KMS-11 (cell line): Measurements from ENCODE around the gene RAPGEF6.

Experiments used
- H2AFZ ChIP-seq: fragments of 200-600 bp; sonication (generic); 2 replicates; pipeline ENCODE4 v1.6.1; 2016; ENCODE audit warnings: antibody characterized with exemption, mixed run types, low read depth
- H3K27ac ChIP-seq: fragments of 200-600 bp; sonication (generic); 2 replicates; pipeline ENCODE4 v1.6.1; 2016; ENCODE audit warnings: mild to moderate bottlenecking, mixed run types
- H3K27me3 ChIP-seq: fragments of 200-600 bp; sonication (generic); 2 replicates; pipeline ENCODE4 v1.6.1; 2017; ENCODE audit warnings: mild to moderate bottlenecking, low read depth, mixed run types, moderate library complexity; ENCODE audit not compliant: insufficient read depth
- H3K36me3 ChIP-seq: fragments of 200-600 bp; sonication (generic); 2 replicates; pipeline ENCODE4 v1.6.1; 2017; ENCODE audit warnings: mild to moderate bottlenecking, mixed run types; ENCODE audit not compliant: insufficient read depth
- H3K4me1 ChIP-seq: fragments of 200-600 bp; sonication (generic); 2 replicates; pipeline ENCODE4 v1.6.1; 2016; ENCODE audit warnings: mild to moderate bottlenecking, low read depth, mixed run types; ENCODE audit not compliant: poor library complexity, severe bottlenecking
- H3K4me2 ChIP-seq: fragments of 200-600 bp; sonication (generic); 2 replicates; pipeline ENCODE4 v1.7.0; 2016; ENCODE audit warnings: mild to moderate bottlenecking, mixed run types
- H3K4me3 ChIP-seq: fragments of 200-600 bp; sonication (generic); IDR thresholded peaks from 2 replicates; pipeline ENCODE4 v1.6.1; 2017; ENCODE audit warnings: low read depth, low read length, mixed read lengths; ENCODE audit not compliant: insufficient read depth
- H3K79me2 ChIP-seq: fragments of 200-600 bp; sonication (generic); 2 replicates; pipeline ENCODE4 v1.6.1; 2016; ENCODE audit warnings: low read depth, mixed run types; ENCODE audit not compliant: insufficient read depth
- H3K9ac ChIP-seq: fragments of 200-600 bp; sonication (generic); 2 replicates; pipeline ENCODE4 v1.6.1; 2016; ENCODE audit warnings: mild to moderate bottlenecking, mixed run types
- H4K20me1 ChIP-seq: fragments of 200-600 bp; sonication (generic); 2 replicates; pipeline ENCODE4 v1.6.1; 2016; ENCODE audit warnings: mild to moderate bottlenecking, mixed run types; ENCODE audit not compliant: insufficient read depth
- CTCF ChIP-seq: fragments of 200-600 bp; sonication (generic); conservative IDR thresholded peaks from 2 replicates; pipeline ENCODE4 v1.6.1; 2017; ENCODE audit warnings: low read depth, mild to moderate bottlenecking, antibody characterized with exemption, low read length, moderate library complexity, mixed read lengths

The RAPGEF6 gene

GRCh38 chr5:131460133-131460532, 174.9 kb downstream of the RAPGEF6 start:
- H3K27me3 ChIP-seq, result no peaks in the 10 kb centered on the region
- no peaks in the 10 kb centered on the region for H3K4me1 ChIP-seq
- H3K4me2 ChIP-seq, result no peak overlapping the region
- no peaks in the 10 kb centered on the region for H3K79me2 ChIP-seq
- no peak overlapping the region for H3K4me3 ChIP-seq
- no peak overlapping the region for H3K9ac ChIP-seq
- H3K27ac ChIP-seq, result no peak overlapping the region
- 0 out of 2 replicates have a peak, but pooled peaks cover 6% of the 10 kb centered on the region for H3K36me3 ChIP-seq
- TF ChIP-seq CTCF, result no peak
- H4K20me1 ChIP-seq, result no peaks in the 10 kb centered on the region
- H2AFZ ChIP-seq, result no peak overlapping the region

GRCh38 chr5:131459216-131459615, 175.8 kb downstream of the RAPGEF6 start:
- H3K27ac ChIP-seq, result no peak overlapping the region
- 0 out of 2 replicates have a peak, but pooled peaks cover 6% of the 10 kb centered on the region for H3K36me3 ChIP-seq
- no peaks in the 10 kb centered on the region for H3K27me3 ChIP-seq
- no peak for TF ChIP-seq CTCF
- no peak overlapping the region for H3K4me2 ChIP-seq
- H3K4me3 ChIP-seq, result no peak overlapping the region
- no peaks in the 10 kb centered on the region for H3K79me2 ChIP-seq
- no peak overlapping the region for H2AFZ ChIP-seq
- H3K4me1 ChIP-seq, result no peaks in the 10 kb centered on the region
- no peak overlapping the region for H3K9ac ChIP-seq
- H4K20me1 ChIP-seq, result no peaks in the 10 kb centered on the region

GRCh38 chr5:131457193-131457592, 177.8 kb downstream of the RAPGEF6 start:
- H3K4me2 ChIP-seq, result no peak overlapping the region
- no peak overlapping the region for H3K9ac ChIP-seq
- H2AFZ ChIP-seq, result no peak overlapping the region
- H3K4me3 ChIP-seq, result no peak overlapping the region
- no peaks in the 10 kb centered on the region for H3K4me1 ChIP-seq
- H3K27me3 ChIP-seq, result no peaks in the 10 kb centered on the region
- no peaks in the 10 kb centered on the region for H3K36me3 ChIP-seq
- no peak for TF ChIP-seq CTCF
- no peaks in the 10 kb centered on the region for H3K79me2 ChIP-seq
- H4K20me1 ChIP-seq, result no peaks in the 10 kb centered on the region
- H3K27ac ChIP-seq, result no peak overlapping the region

GRCh38 chr5:131450941-131451340, 184.1 kb downstream of the RAPGEF6 start:
- no peak for TF ChIP-seq CTCF
- Histone ChIP-seq H4K20me1 (no peaks in the 10 kb centered on the region), H3K9ac (no peak overlapping the region), H3K27ac (no peak overlapping the region), H2AFZ (no peak overlapping the region), H3K4me3 (no peak overlapping the region), H3K4me2 (no peak overlapping the region), H3K79me2 (no peaks in the 10 kb centered on the region), H3K4me1 (no peaks in the 10 kb centered on the region), H3K27me3 (no peaks in the 10 kb centered on the region), H3K36me3 (peaks cover 2% of the 10 kb centered on the region; the same call in 1 of the 2 replicates)
